PC-9 (cell line): ENCODE results near the gene MIGA1.

Experiments used
- CTCF ChIP-seq: fragments of 200-600 bp; sonication (generic); conservative IDR thresholded peaks from 2 replicates; pipeline ENCODE4 v1.6.1; 2017; ENCODE audit warnings: mixed run types, antibody characterized with exemption, mild to moderate bottlenecking, moderate library complexity
- EZH2 ChIP-seq: fragments of 200-600 bp; sonication (generic); IDR thresholded peaks from 2 replicates; pipeline ENCODE4 v1.8.0; 2017; ENCODE audit warnings: antibody characterized with exemption, low read depth

GRCh38 chr1:77888081-77888780 is 108.8 kb downstream of the MIGA1 start, which contains the start of gene NEXN:
- TF ChIP-seq CTCF (no peak), EZH2 (no peak)
